ENCODE results near the gene CCR5. TPM values are rescaled to one million over a fixed set of nuclear protein-coding genes. Genes with fewer than 3 reads are reported as not detected.
"Not testable (repeated sequence)": the region's sequence is repeated elsewhere in the genome, so short reads cannot be mapped to it uniquely, and the experiment has no call there.

The CCR5 gene
- 0.62 TPM for total RNA-seq
- long read RNA-seq, result 0 reads

DNA sequence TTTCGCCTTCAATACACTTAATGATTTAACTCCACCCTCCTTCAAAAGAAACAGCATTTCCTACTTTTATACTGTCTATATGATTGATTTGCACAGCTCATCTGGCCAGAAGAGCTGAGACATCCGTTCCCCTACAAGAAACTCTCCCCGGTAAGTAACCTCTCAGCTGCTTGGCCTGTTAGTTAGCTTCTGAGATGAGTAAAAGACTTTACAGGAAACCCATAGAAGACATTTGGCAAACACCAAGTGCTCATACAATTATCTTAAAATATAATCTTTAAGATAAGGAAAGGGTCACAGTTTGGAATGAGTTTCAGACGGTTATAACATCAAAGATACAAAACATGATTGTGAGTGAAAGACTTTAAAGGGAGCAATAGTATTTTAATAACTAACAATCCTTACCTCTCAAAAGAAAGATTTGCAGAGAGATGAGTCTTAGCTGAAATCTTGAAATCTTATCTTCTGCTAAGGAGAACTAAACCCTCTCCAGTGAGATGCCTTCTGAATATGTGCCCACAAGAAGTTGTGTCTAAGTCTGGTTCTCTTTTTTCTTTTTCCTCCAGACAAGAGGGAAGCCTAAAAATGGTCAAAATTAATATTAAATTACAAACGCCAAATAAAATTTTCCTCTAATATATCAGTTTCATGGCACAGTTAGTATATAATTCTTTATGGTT is at the start of gene CCR5:
CCR5 (plus strand) TSS at position 108 of the 680 bp plus-strand sequence. CDS start 1,957 bp downstream, outside the sequence.
- intact Hi-C loops (cut with micrococcal nuclease), result no loop called here
- DNase-seq (no peak), ATAC-seq (no peak)

DNA sequence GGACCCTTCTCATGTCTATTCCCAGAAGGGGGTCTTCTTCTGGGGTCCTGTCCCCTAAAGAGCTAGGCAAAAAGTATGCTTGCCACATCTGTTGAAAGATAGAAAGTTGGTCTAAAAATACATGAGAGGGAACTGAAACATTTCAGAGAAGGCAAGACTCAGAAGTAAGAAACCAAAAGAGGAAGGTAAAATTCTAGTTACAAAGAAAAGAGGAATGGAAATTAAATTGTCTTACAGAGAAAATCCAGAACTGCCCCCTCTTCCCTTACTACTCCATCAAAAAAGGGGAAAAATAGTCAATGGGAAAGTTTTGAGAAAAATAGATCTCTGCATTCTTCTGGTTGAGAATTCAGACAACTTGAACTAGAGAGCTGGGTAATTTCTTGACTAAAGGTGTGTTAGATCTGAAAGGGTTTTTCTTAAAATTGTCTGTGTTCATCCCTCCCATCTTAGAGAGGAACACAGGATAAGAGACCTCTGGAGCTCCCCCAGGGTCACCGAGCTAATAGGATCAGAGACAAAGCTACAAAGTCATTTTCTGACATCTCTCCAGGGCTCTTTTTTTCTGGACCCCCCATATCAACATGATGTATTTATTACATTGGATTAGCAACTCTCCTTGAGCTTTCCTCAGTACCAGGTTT is 49.2 kb upstream of the CCR5 start:
- intact Hi-C loops (cut with micrococcal nuclease), result no loop called here
- ATAC-seq, result no peak
- no peak for DNase-seq

DNA sequence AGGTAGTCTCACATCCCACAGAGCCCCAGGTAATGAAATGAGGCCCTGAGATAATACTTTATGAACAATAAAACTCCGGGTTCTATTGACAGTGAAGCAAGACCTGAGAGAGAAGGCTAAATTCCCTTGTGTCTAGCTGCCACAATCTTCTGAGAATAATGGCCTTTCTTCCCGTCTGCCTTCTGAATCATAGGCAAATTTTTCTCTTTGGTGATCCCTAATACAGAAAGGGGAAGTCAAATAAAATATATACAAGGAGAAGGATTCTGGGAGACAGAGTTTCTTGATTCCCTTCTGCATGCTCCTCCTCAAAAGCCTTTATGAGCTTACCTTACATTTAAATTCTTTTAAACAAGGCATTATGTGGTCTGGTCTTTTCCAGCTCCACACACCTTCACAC is 46.7 kb upstream of the CCR5 start:
- no peak for ATAC-seq
- intact Hi-C loops (cut with micrococcal nuclease), result no loop called here
- DNase-seq, result no peak

- DNase-seq (no peak), ATAC-seq (no peak)
- intact Hi-C loops (cut with micrococcal nuclease), result no loop called here
These were observed 45.0 kb upstream of the CCR5 start for GRCh38 chr3:46325645-46326300.

- intact Hi-C loops (cut with micrococcal nuclease); ATAC-seq; DNase-seq: not testable (repeated sequence)
These were observed 40.1 kb upstream of the CCR5 start for GRCh38 chr3:46330676-46331075.

- no peak for ATAC-seq
- intact Hi-C loops (cut with micrococcal nuclease), result no loop called here
- DNase-seq, result no peak
These were observed 35.8 kb upstream of the CCR5 start for GRCh38 chr3:46334741-46335478.

DNA sequence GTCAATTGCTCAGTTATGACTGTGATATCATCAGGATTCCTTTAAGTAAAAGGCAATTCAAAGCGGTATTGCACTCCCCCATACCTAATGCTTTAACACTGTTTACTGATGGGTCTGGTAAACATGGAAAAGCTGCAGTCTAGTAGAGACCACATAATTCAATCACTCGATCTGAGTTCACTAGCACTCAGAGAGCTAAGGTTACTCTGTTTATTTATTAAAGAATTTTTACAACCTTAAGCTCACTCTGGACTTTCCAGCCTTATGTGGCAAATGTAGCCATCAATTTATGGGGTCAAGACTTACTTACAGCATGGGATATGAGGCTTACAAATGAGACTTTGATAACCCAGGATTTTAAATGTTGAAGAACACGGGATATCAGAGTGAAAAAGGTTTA is 35.2 kb upstream of the CCR5 start:
- intact Hi-C loops (cut with micrococcal nuclease), result no loop called here
- ATAC-seq, result no peak
- no peak for DNase-seq

DNA sequence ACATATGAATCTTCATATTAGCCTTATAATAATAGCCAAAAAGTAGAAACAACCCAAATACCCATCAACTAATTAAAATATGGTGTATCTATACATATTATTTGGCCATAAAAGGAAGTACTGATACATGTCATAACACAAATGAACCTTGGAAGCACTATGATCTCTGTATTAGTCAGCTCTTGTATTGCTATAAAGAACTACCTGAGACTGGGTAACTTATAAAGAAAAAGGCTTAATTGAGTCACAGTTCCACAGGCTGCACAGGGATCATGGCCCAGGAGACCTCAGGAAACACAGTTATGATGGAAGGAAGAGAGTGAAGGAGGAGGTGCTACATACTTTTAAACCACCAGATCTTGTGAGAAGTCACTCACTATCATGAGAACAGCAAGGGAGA is 32.8 kb upstream of the CCR5 start:
- intact Hi-C loops (cut with micrococcal nuclease), result no loop called here
- DNase-seq (no peak), ATAC-seq (no peak)

DNA sequence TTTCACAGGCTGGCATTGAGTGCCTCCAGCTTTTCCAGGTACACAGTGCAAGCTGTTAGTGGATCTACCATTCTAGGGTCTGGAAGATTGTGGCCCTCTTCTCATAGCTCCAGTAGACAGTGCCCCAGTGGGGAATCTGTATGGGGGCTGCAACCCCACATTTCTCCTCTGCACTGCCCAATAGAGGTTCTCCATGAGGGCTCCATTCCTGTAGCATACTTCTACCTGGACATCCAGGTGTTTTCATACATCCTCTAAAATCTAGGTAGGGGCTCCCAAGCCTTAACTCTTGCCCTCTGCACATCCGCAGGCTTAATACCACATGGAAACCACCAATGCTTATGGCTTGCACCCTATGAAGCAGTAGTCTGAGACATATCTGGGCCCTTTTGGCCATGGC is 31.9 kb upstream of the CCR5 start:
- intact Hi-C loops (cut with micrococcal nuclease), result no loop called here
- DNase-seq (no peak), ATAC-seq (no peak)

DNA sequence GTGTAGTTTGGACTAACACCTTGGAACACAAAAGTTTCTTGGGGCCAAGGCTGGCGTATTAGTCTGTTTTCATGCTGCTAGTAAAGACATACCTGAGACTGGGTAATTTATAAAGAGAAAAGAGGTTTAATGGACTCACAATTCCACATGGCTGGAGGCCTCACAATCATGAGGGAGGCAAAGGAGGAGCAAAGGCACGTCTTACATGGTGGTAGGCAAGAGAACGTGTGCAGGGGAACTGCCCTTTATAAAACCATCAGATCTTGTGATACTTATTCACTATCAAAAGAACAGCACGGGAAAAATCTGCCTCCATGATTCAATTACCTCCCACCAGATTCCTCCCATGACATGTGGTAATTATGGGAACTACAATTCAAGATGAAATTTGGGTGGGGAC is 26.3 kb upstream of the CCR5 start:
- intact Hi-C loops (cut with micrococcal nuclease), result no loop called here
- no peak for DNase-seq
- no peak for ATAC-seq

DNA sequence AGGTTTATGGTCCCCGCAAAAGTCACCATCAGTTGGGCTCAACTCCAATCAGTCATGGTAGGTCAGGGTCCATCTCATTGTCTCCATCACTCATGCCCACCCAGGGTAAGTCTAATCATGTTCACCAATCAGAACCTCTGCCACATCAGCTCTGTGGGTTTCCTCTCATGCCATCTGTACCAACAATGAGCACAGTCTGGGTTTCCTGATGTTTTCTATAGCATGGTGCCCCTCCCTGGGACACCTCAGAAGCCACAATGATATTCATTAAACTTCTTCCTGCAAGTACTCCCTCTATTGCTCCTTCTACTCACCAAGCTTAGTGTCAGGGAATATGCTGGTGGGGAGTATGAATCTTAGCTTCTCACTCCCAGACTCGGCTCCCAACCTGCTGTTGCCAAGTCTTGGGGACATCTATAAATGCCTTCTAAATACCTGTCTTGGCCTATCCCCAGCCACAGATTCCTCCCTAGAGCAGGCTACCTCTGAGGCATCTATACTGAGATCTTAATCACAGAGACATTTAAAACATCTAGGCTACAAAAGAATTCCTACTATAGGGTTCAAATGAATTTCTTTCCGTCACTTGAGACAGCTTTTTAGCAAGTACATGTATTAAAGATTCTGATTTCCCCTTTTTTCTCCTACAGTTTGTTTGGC is 21.8 kb upstream of the CCR5 start:
- ATAC-seq (no peak), DNase-seq (no peak)
- intact Hi-C loops (cut with micrococcal nuclease), result no loop called here

- intact Hi-C loops (cut with micrococcal nuclease), result no loop called here
- ATAC-seq (no peak), DNase-seq (no peak)
These were observed 21.1 kb upstream of the CCR5 start for GRCh38 chr3:46349484-46350261.

GRCh38 chr3:46350262-46350565 is 20.5 kb upstream of the CCR5 start:
- intact Hi-C loops (cut with micrococcal nuclease), result no loop called here
- no peak for ATAC-seq

DNA sequence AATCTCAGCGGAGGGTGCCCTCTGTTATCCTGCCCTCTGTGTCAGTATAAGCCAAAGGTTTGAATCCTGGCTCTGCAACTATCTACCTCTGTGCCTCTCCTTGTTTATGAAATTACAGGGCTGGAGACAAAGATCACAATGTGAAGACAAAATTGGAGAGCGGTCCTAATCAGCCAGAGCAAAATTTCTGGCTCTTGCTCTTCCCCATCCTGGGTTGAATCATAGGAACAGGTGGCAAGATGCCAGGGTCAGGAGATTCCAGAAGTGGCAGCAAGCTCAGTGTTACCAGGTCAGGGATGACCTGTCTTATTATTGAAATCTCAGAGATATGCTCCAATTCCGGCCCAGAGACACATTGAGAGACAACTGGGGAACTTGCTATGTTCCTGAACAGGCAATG is 19.1 kb upstream of the CCR5 start:
- intact Hi-C loops (cut with micrococcal nuclease), result no loop called here
- ATAC-seq (peak; percentile 53), DNase-seq (no peak)

More at GRCh38 chr3:46350262-46350565, 20.5 kb upstream of the CCR5 start:
- DNase-seq, result no peak

GRCh38 chr3:46353090-46353489 is 17.7 kb upstream of the CCR5 start:
- DNase-seq (no peak), ATAC-seq (no peak)
- intact Hi-C loops (cut with micrococcal nuclease), result no loop called here

DNA sequence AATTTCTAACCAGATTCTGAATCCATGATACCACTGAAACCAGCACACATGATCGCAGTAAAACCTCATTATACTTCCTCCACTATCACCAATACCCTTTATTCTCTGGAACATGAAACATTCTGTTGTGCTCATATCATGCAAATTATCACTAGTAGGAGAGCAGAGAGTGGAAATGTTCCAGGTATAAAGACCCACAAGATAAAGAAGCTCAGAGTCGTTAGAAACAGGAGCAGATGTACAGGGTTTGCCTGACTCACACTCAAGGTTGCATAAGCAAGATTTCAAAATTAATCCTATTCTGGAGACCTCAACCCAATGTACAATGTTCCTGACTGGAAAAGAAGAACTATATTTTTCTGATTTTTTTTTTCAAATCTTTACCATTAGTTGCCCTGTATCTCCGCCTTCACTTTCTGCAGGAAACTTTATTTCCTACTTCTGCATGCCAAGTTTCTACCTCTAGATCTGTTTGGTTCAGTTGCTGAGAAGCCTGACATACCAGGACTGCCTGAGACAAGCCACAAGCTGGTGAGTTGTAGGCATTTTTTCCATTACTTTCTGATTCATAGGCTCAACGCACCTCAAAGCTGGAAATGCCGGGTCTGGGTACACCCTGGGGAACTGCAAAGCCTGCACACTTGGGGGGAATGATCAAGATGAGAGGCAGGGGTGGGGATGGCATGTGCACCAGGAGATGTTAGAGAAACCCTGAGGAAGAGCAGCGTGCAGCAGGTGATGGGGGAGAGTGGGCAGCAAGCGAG is 16.9 kb upstream of the CCR5 start, which contains the start of gene CCR2:
CCR2 (plus strand) TSS at position 465 of the 764 bp plus-strand sequence. CDS start 3,417 bp downstream, outside the sequence.
- ATAC-seq, result no peak
- no peak for DNase-seq
- intact Hi-C loops (cut with micrococcal nuclease), result no loop called here

DNA sequence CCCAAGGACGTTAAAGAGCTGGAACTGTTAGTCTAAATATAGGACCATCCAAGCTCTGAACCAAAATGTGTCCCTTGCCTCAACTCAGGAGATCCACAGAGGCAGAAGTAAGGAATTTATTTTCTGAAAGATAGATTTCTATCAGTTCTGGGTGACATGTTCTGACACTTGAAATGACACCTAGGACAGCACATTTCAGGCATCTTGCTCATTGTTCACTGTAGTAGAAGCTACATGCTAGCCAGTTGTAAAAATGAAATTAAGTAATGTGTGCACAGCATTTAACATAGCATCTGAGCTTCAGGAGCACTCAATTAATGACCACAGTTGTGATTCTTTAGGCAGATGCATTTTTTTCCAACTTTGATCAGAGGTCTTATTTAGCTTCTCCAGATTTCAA is 16.3 kb upstream of the CCR5 start:
- DNase-seq (no peak), ATAC-seq (no peak)
- intact Hi-C loops (cut with micrococcal nuclease), result no loop called here

DNA sequence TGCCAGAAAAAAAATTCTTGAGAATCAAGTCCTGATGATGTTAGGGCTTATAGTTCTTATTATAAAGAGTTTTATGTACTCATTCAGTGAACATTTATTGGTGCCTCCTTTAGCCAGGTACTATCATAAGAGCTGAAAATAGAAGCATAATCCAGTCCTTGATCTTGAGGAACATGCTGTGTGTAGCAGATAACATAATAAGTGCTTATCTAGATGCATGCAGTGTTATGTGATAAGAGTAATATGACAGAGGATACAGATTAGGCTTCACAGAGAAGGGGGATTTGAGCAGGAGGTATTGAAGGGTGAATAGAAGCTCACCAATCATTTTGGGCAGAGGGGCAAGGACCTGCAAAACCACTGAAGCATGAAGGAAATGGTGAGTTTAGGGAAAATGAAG is 15.8 kb upstream of the CCR5 start:
- ATAC-seq (no peak), DNase-seq (no peak)
- intact Hi-C loops (cut with micrococcal nuclease), result no loop called here

All from left ventricle myocardium superior (tissue), 1 donor.